ENCODE data around the gene SRP54.
"Not testable (repeated sequence)": the region's sequence is repeated elsewhere in the genome, so short reads cannot be mapped to it uniquely, and the experiment has no call there.

SRP54 gene

DNA sequence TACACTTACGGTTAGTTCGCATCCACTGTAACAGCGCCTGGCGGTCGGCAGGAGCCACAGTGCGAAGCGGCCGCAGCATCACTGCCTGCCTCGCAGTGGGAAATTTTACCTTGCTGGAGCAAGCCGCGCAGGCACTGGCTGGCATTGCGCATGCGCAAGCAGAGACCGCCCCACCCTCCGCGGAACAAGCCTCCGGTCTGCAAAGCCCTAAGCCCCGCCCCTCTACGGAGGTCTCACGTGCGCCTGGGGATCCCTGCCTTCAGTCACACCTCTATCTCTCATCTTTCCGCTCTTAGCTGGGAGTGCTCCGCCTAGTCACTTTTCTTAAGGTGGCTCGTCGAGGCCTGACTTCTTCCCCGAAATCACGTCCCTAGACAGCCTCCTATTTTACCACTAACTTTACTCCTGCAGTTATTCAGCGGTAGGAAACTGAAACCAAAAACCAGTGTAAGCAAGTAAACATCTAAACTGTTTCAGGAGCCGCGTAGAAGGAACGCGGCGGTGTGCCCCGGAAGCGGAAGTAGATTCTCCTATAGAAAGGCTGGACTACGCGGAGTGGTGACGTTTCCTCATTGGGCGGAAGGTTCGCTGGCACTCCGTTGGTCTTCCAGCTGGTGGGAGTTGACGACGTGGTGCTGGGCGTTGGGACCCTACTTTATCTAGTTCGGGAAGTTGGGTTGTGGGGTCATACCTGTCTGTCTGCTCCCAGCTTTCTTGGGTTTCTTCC is at the start of gene SRP54:
SRP54 (plus strand) TSS at position 572 of the 727 bp plus-strand sequence. CDS start 13,718 bp downstream, outside the sequence.
- peak; percentile 100 for DNase-seq

GRCh38 chr14:34933301-34933700 is 49.5 kb upstream of the SRP54 start:
- no peak for DNase-seq

DNA sequence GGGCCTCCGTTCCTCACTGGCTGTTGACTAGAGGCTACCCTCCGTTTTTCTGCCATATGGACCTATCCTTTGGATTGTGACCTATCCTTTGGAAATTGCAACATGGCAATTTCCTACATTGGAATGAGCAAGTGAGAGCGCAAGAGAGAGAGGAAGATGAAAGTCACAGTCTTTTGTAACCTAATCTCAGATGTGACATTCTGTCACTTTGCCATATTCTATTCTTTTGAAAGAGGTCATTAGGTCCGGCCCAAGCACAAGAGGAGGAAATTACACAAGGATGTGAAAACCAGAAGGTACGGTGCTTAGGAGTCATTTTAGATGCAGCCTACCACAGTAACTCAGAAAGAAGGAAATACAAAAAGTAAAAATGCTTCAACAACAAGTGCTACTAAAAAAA is 47.3 kb upstream of the SRP54 start:
- no peak for DNase-seq

DNA sequence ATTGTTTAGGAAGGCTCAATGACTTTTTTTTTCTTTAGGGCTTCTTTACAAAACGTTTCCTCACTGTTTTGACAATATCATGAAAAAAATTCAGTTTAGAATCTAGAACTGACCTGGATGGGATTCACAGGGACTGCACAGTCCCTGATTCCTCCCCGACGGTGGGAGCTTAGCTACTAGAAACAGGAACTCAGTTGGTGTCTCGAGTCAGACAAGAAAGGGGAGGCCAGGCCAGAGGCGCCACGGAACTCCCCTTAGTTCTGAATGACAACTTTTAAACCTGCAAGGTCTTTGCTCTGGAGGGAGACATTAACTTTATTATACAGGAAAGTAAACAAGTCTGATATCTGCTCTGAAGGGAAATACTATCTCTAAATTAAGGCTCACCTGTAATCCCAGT is 45.4 kb upstream of the SRP54 start:
- no peak for DNase-seq

DNA sequence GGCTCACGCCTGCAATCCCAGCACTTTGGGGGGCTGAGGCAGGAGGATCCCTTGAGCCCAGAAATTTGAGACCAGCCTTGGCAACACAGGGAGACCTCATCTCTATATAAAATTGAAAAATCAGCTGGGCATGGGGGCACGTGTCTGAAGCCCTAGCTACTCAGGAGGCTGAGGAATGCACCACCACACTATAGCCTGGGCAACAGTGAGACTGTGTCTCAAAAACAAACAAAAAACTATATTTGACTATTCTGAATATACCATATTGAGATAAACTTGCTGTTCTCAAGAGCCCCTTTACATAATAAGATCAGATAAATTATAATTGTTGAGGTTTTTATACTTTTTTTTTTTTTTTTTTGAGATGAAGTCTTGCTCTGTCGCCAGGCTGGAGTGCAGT is 44.9 kb upstream of the SRP54 start:
- DNase-seq, result no peak

DNA sequence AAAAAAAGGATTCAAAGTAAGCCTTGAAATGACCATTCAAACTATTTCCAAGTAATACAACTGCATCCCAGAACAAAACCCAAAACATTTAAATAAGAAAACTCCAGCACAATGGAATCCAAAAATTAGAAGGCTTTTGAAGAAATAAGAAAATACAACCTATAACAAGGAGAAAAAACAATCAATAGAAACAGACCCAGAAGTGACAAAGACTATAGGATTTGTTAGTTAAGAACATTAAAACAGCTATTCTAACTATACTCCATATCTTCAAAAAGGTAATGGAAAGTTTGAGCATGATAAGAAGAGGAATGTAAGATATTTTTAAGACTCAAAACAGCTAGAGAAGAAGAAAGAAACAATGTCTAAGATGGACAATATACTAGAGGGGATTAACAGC is 39.3 kb upstream of the SRP54 start:
- DNase-seq, result no peak

DNA sequence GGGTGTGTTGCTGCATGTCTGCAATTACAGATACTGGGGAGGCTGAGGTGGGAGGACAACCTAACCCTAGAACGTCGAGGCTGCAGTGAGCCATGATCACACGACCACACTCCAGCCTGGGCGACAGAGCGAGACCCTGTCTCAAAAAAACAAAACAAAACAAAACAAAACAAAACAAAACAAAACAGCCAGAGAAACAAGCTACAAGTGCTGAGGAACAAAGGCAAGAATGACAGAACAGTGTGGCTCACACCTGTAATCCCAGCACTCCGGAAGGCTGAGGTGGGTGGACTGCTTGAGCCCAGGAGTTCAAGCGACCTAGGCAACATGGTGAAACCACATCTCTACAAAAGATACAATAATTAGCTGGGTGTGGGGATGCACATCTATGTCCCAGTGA is 38.0 kb upstream of the SRP54 start:
- DNase-seq, result no peak

- DNase-seq, result no peak
Measured at GRCh38 chr14:34946699-34947098, 36.1 kb upstream of the SRP54 start.

DNA sequence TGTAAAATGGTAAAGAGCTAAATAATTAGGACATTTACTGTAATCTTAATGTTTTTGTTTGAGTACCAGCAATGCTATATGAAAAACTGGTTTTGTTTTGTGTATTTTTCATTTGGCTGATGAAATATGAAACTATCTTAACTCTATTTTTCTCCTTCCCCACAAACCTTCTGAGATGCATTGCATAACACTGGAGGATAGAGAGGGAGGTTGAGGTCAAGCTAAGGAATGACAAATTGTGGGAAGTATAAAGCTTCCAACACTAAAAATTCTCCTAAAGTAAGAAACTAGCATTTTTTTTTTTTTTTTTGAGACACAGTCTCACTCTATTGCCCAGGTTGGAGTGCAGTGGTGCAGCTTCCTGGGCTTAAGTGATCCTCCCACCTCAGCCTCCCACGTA is 31.5 kb upstream of the SRP54 start:
- no peak for DNase-seq

DNA sequence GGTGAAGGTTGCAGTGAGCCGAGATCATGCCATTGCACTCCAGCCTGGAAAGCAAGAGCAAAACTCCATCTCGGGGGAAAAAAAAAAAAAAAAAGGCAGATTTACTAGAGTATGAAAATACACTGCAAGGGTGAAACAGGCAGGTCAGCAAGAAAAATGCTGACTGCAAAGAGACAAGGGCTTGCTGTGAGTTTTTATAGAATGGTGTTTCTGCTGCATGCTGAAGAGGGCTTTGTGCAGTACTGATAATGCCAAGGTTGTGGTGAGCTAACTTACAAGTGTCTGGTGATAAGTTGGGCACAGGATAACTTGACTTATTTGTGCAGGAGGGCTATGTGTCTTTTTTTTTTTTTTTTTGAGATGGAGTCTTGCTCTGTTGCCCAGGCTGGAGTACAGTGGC is 25.9 kb upstream of the SRP54 start:
- DNase-seq, result no peak

DNA sequence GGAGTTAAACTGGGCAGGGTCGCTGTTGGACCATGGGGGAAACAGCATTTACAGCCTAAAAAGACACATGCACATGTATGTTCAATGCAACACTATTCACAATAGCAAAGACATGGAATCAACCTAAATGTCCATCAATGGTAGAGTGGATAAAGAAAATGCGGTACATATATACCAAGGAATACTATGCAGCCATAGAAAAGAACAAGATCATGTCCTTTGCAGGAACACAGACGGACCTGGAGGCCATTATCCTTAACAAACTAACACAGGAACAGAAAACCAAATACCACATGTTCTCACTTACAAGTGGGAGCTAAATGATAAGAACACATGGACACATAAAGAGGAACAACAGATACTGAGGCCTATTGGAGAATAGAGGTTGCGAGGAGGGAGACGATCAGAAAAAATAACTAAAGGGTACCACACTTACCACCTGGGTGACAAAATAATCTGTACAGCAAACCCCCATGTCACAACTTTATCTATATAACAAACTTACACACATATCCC is 25.0 kb upstream of the SRP54 start:
- no peak for DNase-seq

GRCh38 chr14:34962106-34962505 is 20.7 kb upstream of the SRP54 start:
- not testable (repeated sequence) for DNase-seq

DNA sequence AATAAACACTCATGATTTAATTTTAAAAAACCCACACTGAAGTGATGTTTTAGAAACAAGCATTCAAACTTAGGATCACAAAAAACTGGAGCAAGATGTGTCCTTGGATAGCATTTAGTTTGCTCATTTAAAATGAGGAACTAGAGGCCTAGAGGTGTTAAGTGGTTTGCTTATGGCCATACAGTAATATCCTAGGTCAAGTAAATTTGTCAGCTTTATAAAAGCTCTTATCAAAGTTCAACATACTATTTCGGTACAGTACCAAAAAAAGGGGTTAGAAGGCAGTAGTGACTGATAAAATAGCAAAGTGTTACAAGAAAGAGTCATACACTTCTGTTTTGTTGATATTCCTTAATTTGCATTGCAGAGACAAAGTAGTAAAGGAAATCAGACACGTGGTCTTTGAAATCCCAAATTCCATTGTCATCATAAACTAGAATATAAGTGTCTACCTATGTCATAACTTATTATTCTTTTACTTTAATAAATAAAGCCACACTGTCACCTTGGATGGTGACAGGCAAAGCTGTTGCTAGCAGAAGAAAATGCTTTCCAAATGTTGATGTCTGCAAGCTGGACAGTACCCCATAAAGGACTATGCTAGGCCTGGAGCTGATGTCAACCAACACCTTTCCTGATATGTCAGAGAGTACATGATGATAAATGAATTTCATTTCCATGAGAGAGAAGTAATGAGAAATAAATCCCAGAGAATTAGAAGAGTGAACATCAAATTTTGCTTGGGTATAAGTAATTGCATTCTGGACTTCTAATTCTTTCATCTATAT is 17.6 kb upstream of the SRP54 start:
- no peak for DNase-seq

DNA sequence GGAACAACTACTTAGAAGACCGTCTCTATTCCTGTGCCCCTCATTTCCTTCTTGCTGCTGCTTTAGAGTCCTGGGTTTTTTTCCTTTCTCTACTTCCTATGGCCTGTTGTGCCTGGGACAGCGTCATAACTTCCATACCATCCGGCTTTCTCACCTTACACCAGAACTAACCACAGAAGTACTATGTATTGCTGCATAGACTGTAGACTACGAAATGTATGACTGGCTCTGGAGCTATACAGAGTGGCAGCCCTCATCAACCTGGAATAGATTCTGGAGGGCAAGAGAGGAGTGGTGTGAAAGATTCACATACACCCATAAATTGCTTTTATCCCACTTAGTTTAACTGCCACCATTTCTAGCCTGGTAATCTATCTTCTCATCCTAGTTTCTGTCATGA is 16.9 kb upstream of the SRP54 start:
- no peak for DNase-seq

- no peak for DNase-seq
Measured at GRCh38 chr14:34966413-34966812, 16.4 kb upstream of the SRP54 start.

DNA sequence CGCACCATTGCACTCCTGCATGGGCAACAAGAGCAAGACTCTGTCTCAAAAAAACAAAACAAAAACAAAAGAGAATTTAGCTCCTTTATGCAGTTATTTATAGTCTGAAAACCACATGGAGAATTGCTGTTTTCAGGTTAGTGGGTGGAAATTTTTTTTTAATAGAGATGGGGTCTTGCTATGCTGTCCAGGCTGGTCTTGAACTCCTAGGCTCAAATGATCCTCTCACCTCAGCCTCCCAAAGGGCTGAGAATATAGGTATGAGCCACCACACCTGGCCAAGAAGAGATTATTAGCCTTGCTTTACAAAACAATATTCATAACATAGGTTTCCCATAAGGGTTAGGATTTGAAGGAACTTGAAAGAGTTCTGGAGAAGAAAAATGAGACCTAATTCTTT is 12.1 kb upstream of the SRP54 start:
- no peak for DNase-seq

- no peak for DNase-seq
Measured at GRCh38 chr14:34971381-34971780, 11.4 kb upstream of the SRP54 start.

- no peak for DNase-seq
Measured at GRCh38 chr14:34971801-34972200, 11.0 kb upstream of the SRP54 start.

- DNase-seq, result no peak
Measured at GRCh38 chr14:34978444-34978843, 4.3 kb upstream of the SRP54 start.

- no peak for DNase-seq
Measured at GRCh38 chr14:34980337-34980900, 2.4 kb upstream of the SRP54 start.

DNA sequence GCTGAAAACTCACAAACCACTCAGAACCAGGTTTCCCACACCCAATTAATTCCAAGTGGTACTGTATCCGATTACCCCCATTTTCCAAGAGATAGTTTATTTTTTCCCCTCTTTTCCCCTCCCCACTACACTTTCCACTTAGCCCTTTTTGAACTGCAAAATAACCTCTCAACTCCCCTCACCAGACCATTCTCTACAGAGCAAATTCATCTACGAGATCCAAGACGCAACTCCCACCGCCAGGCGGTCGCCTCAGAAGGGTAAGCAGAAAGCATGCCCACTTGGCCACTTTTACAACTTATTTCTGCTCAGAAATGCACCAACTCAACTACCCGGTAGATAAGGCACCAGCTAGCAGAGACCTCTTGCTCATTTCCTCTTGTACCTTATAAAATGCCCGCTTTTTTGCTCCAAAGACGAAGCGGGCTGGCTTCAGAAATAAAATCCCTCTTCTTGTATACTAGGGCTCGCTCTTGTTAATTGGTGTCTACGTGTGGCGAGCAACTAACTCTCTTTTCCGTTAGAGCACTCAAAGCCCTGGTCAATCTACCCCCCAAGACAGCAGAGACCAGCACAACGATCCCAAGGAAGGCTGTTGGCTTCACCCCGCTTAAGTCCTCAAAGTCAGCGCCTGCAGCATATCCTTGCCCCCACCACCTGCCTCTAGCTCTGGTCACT is 910 bp upstream of the SRP54 start:
- peak; percentile 41 for DNase-seq

DNA sequence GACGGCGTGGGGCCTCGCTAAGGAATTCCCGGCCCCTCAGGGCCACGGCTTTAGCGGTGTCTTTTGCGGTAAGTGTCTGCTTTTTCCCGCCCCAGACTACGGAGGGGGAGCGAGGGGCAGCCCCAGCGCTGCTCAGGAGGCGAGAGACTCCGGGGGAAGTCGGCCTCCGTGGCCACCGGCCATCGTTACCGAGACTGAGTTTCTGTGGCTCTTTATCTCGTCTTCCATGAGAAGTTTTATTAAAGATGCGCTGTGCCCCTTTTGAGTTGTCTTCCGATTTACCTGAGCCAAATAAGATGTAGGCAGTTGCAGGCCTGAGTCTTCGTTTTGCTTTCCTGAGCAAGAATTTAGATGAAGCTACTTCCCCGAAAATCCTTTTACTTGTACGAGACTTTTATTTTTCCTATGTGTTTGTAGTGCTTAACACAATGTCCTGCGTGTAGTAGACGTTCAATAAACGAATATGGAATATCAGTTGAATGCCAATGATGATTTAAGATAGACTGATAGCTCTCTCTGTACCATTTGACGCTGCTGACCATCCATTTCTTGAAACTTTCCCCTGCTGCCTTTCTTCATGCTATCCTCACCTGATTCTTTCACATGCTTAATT is 462 bp downstream of the SRP54 start:
- no peak for DNase-seq

DNA sequence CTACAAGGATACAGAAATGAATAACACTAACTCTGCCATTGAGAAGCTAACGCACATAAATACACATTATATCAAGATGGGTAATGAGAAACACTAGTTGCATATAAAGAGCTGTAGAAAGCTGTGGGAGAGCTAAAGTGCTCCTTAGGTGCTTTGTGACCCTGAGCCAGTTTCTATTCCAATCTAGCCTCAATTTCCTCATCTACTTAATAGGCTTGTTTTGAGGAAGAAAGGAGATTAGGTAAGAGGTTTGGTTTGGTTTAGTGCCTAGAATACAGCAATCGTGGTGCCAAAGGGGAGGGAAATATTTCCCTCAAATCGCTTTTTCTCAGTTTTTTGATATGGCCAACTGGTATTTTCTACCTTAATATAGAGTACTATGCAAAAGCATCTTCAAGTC is 994 bp downstream of the SRP54 start:
- DNase-seq, result no peak
